ENCODE data around the gene TRIM67.
"Not testable (repeated sequence)": the region's sequence is repeated elsewhere in the genome, so short reads cannot be mapped to it uniquely, and the experiment has no call there.

The TRIM67 gene

GRCh38 chr1:231201979-231202633, 40.2 kb downstream of the TRIM67 start:
- no peak overlapping the region for H3K4me3 ChIP-seq (ENCODE audit: low read depth, low read length)

- H3K4me3 ChIP-seq (ENCODE audit: low read depth, low read length), result no peak overlapping the region
Measured at GRCh38 chr1:231203259-231204057, 41.6 kb downstream of the TRIM67 start.

DNA sequence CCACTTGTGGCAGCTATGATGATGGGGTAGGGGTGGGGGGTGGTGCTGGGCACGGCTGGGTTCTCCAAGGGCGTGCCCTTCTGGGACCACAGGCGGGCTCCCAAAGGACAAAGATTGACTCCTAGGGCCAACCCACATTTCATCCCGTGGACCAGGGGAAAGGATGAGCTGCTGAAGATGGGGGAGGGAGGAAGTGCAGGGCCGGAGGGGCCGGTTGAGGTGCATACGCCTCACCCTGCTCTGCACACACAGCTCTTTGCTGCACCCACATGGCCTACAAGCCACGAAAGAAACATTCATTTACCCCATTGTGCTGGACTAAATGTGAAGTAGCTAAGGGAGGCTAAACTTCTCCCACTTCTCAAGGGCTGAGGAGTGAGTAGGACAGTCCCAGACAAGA, 45.0 kb downstream of the TRIM67 start:
- H3K4me3 ChIP-seq (ENCODE audit: low read depth, low read length), result no peak overlapping the region

- no peak overlapping the region for H3K4me3 ChIP-seq (ENCODE audit: low read depth, low read length)
Measured at GRCh38 chr1:231207437-231207836, 45.6 kb downstream of the TRIM67 start.

- no peak overlapping the region for H3K4me3 ChIP-seq (ENCODE audit: low read depth, low read length)
Measured at GRCh38 chr1:231208980-231209379, 47.1 kb downstream of the TRIM67 start.

DNA sequence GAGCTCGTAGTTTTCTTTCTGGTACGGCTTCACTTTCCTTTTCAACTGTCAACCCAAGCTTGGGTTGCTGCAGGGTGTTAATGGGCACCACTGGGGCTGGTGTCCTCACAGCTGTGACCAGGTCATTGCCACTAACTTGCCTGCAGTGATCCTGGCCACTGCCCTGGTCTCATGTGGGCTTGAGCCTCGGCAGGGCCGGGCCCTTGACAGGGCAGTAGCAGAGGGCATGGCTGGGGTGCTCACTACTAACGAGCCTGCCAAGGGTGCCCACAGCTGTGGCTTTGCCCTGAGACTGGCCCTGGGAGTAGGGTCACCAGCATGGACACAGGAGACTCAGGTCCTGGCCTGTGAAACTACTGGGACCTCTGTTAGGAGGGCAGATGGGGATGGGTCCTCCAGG, 47.7 kb downstream of the TRIM67 start:
- H3K4me3 ChIP-seq (ENCODE audit: low read depth, low read length), result no peak overlapping the region

- H3K4me3 ChIP-seq (ENCODE audit: low read depth, low read length), result no peak overlapping the region
Measured at GRCh38 chr1:231210126-231210525, 48.3 kb downstream of the TRIM67 start.

DNA sequence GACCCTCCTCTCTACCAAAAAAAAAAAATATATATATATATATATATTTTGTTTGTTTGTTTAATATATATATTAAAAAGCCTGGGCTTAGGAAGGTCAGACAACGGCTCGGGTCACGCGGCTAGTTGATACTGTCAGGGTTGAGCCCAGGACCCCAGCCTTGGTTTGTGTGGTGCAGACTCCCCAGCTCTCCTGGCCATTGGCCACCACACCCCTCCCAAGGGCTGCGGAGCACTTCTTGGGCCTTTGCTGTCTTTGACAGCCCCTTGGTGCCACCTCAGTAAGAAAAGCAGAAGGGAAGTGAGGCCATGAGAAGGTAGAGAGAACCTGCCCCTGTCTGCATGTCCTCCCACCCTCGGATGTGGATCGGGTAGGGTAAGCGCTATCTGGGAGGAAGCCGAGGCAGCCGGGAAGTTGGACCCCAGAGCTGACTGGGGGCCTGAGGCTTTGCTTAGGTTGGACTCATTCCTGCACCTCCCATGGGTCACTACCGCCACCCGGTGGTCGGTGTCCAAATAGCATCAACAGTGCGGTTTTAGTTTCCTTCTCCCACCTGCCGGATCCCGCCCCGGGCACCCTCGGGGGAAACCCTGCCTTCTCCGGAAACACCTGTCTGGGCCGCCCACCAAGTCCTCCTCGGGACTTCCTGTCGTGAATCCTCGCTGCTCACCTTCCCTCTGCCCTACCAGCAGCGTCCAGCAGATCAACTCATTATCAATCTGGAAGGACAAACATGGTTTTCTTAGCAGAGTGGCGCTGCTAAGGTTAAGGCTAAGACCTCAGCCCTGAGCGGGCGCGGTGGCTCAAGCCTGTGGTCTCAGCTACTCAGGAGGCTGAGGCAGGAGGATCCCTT, 49.4 kb downstream of the TRIM67 start:
- no peak overlapping the region for H3K4me3 ChIP-seq (ENCODE audit: low read depth, low read length)

DNA sequence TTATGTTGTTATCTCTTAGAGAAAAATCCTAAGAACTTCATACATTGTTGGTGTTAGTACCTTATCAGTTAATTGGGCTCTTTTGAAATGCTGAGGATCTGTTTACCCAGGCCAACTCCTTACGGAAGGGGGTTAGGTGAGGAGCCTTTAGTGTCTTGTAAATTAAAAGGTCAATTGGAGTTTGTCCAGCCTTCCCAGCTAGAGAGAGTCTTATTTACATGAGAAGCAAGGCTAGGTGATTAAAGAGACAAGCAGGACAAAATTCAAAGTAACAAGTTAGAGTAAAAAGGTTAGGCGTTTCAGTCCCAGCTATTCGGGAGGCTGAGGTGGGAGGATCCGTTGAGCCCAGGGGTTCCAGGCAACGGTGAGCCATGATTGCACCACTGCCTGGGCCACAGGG, 50.4 kb downstream of the TRIM67 start:
- not testable (repeated sequence) for H3K4me3 ChIP-seq (ENCODE audit: low read depth, low read length)

DNA sequence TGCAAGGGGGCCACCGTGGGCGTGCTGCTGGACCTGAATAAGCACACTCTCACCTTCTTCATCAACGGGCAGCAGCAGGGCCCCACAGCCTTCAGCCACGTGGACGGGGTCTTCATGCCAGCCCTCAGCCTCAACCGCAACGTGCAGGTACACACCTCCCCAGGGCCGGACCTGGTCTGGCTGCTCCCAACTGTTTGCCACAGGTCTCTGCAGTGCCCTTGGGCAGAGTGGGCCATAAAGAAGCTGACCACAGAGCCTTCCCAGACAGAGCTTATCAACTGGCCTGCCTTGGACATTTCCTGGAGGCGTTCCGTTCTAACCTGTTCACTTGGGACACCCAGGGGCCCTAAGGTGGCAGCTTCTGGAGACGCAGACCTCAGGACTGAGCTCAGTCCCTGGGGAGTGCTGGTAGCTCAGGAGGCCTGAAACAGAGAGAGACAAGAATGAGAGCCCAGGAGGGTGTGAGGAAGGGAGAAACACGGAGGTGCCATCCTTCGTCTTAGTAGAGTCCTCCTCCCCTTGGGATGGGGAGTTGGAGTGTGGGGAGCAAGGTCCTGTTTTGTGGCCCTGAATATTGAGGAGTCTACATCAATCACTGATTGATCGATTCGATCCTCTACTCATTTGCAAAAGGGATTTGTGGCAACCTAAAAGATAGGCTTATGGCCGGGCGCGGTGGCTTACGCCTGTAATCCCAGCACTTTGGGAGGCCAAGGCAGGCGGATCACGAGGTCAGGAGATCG, 52.1 kb downstream of the TRIM67 start:
- H3K4me3 ChIP-seq (ENCODE audit: low read depth, low read length), result no peak overlapping the region

DNA sequence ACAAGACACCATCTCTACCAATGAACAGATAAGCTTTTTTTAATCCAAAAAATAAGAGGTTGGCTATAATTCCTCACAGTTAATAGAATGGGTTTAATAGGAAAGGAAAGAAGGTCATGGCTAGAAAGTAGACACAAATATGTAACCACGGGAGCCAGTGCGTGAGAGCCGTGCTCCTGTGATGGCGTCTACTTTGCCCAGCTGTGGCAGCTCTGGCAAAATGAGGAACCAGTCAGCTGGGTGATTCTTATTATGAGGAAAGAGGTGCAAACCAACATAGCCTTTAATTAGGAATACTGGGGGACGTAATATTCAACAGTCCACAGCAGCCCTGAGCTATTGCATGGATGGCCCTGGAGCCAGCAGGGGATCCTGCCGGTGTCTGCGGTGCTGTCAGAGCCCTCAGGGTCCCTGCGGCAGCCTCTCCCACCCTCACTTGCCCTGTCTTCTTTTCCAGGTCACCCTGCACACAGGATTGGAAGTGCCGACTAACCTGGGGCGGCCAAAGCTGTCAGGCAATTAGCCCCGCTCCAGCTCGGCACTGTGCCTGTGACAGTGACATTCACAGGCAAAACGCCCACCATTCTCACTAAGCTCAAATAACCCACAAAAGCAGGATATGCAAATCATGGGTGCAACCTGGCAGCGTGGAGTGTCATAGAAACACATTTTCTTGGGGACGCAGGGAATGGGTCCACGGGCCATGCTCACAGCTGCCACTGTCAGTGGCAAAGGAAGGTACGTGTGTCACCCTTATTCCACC, 53.2 kb downstream of the TRIM67 start:
- no peak overlapping the region for H3K4me3 ChIP-seq (ENCODE audit: low read depth, low read length)

DNA sequence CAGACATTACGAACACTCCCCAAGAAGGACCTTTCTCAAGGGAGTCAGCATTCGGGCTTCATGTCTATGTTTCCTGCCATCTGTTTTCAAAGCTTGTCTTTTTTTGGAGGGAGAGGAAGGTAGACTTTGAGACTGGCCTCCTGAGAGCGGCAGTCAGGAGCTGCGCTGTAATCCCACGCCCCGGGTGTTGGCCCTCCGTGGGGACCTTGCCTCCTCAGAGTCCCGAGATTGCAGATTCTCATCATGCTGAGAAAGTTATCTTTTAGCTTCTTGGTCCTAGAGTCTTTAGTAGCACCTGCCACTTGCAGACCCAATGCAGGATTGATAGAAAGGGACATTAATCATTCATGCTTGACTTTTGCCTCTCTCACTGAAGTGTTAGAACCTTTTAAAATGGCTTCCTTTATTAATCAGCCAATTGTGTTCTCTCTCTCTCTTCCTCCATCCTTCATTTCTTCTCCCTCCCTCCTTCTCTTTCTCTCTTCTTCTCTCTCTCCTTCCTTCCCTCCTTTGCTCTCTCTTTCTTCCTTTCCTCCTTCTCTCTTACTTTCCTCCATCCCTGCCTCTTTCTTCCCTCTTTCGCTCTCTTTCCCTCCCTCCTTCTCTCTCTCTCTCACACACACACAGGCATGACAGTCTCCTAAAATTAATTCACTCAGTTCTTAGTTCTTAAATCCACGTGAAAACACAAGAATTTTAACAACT, 54.0 kb downstream of the TRIM67 start:
- no peak overlapping the region for H3K4me3 ChIP-seq (ENCODE audit: low read depth, low read length)

DNA sequence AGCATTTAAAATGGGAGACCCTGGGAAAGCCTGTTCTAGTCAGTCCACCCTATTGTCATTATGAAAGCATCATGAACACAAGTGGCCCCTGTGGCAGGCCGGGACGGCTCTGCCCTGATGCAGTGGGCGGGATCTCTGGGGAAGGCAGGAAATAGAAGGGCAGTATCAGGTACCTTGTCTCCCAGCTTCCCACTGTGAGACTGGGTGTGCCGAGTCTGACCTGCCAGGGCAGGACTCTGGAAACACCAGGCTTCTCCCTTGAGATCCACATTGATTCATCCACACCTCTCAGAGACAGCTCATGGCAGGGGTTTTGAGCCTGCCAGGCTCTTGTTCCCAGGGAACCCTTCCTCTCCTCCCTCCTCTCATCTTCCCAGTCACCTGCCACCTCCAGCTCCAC, 54.6 kb downstream of the TRIM67 start:
- H3K4me3 ChIP-seq (ENCODE audit: low read depth, low read length), result no peak overlapping the region

- H3K4me3 ChIP-seq (ENCODE audit: low read depth, low read length), result no peak overlapping the region
Measured at GRCh38 chr1:231217056-231217455, 55.2 kb downstream of the TRIM67 start.

DNA sequence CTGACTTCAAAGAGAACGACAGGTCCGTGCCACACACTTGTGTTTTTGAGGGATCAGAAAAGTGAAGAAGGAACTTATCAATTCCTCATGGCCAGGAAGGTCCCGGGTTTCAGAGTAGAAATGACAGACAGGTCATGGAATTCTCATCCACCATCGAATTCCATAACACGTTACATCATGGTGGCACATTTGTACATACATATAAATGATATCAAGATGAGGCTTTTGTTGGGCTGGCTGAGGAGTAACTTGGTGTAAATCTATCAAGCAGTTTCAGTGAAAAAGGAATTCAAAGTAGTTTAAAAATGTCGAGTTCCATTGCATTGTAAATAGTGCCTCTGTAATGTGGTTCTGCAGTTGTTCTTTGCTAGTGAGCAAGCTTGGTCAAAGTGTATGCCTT, 56.2 kb downstream of the TRIM67 start:
- no peak overlapping the region for H3K4me3 ChIP-seq (ENCODE audit: low read depth, low read length)

DNA sequence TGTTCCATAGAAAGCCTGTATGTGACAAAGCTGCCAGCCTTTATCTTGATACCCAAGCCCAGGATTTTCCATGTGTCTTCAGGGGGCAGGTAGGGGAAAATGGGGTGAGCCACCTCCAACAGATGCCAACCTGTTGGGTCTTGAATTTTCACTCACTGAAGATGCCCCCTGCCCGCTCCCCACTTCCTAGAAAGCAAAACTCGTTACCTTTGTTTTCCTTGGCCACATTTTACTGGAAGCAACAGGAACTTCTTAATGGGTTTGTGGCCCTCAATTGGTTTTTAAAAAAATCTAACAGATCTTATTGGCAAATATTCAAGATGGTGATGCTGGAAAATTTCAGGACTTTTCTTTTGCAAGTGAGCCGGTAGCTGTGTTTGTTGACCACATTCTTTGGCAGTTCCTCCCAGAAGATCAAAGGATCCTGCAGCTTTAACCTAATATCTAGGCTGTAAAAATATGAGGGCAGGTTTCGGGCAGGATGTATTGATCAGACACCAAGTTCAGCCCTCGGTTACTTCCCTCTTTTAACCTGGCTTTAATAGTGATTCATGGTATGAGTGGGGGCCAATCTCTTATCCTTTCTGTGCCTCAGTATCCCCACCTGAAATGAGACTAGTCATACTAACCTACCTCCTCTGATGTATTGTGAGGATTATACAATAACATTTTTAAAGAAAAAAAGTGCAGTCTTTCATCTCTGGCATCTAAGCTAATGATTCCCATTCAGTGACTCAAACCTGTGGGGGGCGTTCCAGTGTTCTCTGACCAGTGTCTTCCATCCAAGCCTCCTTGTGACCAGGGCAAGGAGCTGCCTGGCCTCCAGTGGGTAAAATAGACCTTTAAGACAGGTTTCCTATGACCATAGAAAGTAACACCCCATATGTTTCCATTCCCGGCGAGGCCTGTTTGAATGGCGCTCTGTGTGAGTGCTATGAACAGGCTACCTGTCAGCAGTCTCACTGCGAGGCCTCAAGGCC, 57.9 kb downstream of the TRIM67 start:
- H3K4me3 ChIP-seq (ENCODE audit: low read depth, low read length), result no peak overlapping the region

DNA sequence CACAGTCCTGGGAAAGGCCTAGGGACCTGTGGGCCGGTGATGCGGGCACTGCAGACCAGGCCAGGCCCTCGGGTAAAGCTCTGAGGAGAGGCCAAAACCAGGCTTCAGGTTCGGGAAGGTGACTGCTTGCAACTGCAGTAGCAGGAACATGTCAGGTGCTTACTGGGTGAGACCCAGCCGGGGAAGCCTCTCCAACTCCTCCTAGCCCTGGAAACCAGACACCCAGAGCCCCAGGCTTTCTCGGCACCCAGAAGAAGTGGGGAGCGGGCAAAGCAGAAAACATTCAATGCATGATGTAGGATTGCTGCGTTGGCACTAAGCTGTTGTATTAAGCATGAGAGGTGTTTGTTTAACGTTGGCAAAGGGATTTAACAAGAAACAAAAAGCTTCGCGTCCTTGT, 58.9 kb downstream of the TRIM67 start:
- no peak overlapping the region for H3K4me3 ChIP-seq (ENCODE audit: low read depth, low read length)

DNA sequence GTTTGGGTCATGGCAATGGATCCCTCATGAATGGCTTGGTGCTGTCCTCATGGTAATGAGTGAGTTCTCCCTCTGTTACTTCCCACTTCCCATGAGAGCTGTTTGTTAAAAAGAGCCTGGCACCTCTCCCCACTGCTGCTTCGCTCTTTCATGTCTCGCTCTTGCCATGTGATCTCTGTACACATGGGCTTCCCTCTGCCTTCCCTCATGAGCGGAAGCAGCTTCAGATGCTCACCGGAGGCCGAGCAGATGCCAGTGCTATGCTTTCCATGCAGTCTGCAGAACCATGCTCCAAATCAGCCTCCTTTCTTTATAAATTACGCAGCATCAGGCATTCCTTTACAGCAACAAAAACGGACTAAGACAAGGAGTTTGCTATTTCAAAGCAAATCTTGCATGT, 64.3 kb downstream of the TRIM67 start:
- no peak overlapping the region for H3K4me3 ChIP-seq (ENCODE audit: low read depth, low read length)
